Stimulated activated CD4-positive, alpha-beta T cell treated with anti-CD3 and anti-CD28 coated beads, TNF-alpha, amount 100 ng/mL, for 48 hours (primary cell): ENCODE results near the gene TUFT1.
"Not testable (repeated sequence)": the region's sequence is repeated elsewhere in the genome, so short reads cannot be mapped to it uniquely, and the experiment has no call there.

Source experiments
- DNase-seq, 3 donors: peaks; one replicate each; pipeline ENCODE4 v3.0.0-alpha.2; 2020; ENCODE audit warnings: low read depth in 3 of 3

Gene TUFT1

GRCh38 chr1:151581451-151581850, 41.3 kb downstream of the TUFT1 start:
- no peak for DNase-seq

GRCh38 chr1:151581921-151582320, 41.8 kb downstream of the TUFT1 start:
- no peak for DNase-seq

GRCh38 chr1:151583796-151584195, 43.7 kb downstream of the TUFT1 start:
- no peak for DNase-seq

- no peak for DNase-seq
These were observed 44.2 kb downstream of the TUFT1 start for GRCh38 chr1:151584278-151584677.

- DNase-seq: no peak
These were observed 44.7 kb downstream of the TUFT1 start for GRCh38 chr1:151584780-151585179.

GRCh38 chr1:151585622-151586021, 45.5 kb downstream of the TUFT1 start:
- no peak for DNase-seq

- no peak for DNase-seq
These were observed 50.9 kb downstream of the TUFT1 start for GRCh38 chr1:151590961-151591360.

- DNase-seq: no peak
These were observed 53.6 kb downstream of the TUFT1 start for GRCh38 chr1:151593730-151594129.

- DNase-seq: peak; percentile 69 to 81 (median 70)
These were observed 54.1 kb downstream of the TUFT1 start for GRCh38 chr1:151594143-151594625.

- DNase-seq: no peak
These were observed 56.3 kb downstream of the TUFT1 start for GRCh38 chr1:151596166-151596953.

GRCh38 chr1:151602550-151602949, 62.4 kb downstream of the TUFT1 start:
- DNase-seq: not testable (repeated sequence)

GRCh38 chr1:151604291-151604690, 64.2 kb downstream of the TUFT1 start:
- DNase-seq: no peak

GRCh38 chr1:151606384-151606783, 66.3 kb downstream of the TUFT1 start:
- DNase-seq: no peak

- DNase-seq: no peak
These were observed 66.7 kb downstream of the TUFT1 start for GRCh38 chr1:151606857-151607256.

GRCh38 chr1:151610142-151610541, 70.0 kb downstream of the TUFT1 start:
- no peak for DNase-seq

- DNase-seq: no peak
These were observed 71.2 kb downstream of the TUFT1 start for GRCh38 chr1:151611288-151611790.

GRCh38 chr1:151611832-151612500, 71.9 kb downstream of the TUFT1 start, which contains the start of gene SNX27:
SNX27 (plus strand) TSS chr1:151612050; CDS start chr1:151612202, 152 bp downstream.
- peak; percentile 73 to 87 (median 79) for DNase-seq

GRCh38 chr1:151612501-151613281, 72.6 kb downstream of the TUFT1 start:
- no peak for DNase-seq

- DNase-seq: no peak
These were observed 73.2 kb downstream of the TUFT1 start for GRCh38 chr1:151613282-151613780.

- DNase-seq: no peak
These were observed 75.8 kb downstream of the TUFT1 start for GRCh38 chr1:151615711-151616504.

- DNase-seq: no peak
These were observed 76.4 kb downstream of the TUFT1 start for GRCh38 chr1:151616505-151616849.
